GM12892 (cell line): ENCODE data around the gene ENSA.
"Not testable (repeated sequence)": the region's sequence is repeated elsewhere in the genome, so short reads cannot be mapped to it uniquely, and the experiment has no call there.

Source experiments
- POLR2AphosphoS5 ChIP-seq: IDR thresholded peaks from 2 replicates; pipeline ENCODE4 v1.6.1; 2011; ENCODE audit warnings: low read depth, low read length, control low read depth
- TAF1 ChIP-seq: IDR thresholded peaks from 2 replicates; pipeline ENCODE4 v1.6.1; 2011; ENCODE audit warnings: low read depth, mild to moderate bottlenecking, control low read depth, low read length, borderline replicate concordance

- not testable (repeated sequence) for TF ChIP-seq TAF1, POLR2AphosphoS5
These were observed 11.9 kb upstream of the ENSA start for GRCh38 chr1:150641126-150641815.
